ENCODE measurements around the gene ATG16L2.

Gene ATG16L2

DNA sequence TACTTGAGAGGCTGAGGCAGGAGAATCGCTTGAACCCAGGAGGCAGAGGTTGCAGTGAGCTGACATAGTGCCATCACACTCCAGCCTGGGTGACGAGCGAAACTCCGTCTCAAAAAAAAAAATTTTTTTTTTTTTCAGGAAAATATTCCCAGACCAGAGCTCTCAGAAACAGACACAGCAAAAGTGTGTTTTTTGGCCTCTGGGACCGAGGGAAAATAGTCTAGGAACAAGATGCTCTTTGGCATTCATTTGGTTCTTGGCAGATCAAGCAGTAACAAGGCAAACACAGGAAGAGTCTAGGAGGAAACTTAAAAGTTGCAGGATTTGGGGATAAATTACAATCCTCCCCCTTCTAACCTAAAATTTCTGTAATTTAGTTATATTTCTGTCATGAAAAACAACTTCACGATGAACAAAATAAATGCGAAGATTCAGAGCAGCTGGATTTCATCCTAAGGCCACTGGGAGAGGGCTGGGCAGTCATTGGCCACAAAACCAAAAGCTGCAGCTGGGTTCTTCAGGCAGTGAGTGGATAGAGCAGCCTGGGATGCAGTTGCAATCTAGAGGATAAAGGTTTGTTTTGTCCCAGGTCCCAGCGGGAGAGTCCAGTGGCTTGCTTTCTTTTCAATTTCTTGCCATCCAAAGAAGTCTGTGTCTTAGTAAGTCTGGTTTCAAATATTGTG, 19.7 kb downstream of the ATG16L2 start:
- TF ChIP-seq JUND (IDR thresholded peaks at IDR 0.05; ENCODE audit: low read depth) = no peak
- in situ Hi-C loops (cut with HindIII; ENCODE audit: low pct_unique_long_range_greater_than_20kb, low sequenced_read_pairs) = no loop called here
- no peak for DNase-seq (ENCODE audit: low read depth in 1 of 2, low spot score in 1 of 2)

DNA sequence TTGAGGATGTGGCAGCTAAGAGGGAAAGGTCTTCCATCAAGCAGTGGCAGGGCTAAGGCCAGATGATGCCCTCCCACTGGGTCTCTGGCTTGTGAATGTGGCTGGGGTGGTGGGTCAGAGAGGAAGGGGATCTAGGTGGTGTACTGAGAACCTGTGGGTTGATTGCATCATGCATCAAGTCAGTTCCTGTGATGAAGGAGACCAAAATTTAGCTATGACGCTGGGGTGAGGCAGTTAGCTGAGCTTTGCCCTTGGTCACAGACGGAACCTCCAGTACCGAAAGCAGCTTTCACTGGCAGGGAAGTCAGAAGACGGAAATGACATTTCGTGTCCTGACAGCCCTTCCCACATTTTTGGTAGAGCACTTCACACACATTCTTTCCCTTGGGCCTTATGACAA, 20.7 kb downstream of the ATG16L2 start:
- in situ Hi-C loops (cut with HindIII; ENCODE audit: low pct_unique_long_range_greater_than_20kb, low sequenced_read_pairs) = no loop called here
- no peak for TF ChIP-seq JUND (IDR thresholded peaks at IDR 0.05; ENCODE audit: low read depth)
- DNase-seq (ENCODE audit: low read depth in 1 of 2, low spot score in 1 of 2) = no peak

DNA sequence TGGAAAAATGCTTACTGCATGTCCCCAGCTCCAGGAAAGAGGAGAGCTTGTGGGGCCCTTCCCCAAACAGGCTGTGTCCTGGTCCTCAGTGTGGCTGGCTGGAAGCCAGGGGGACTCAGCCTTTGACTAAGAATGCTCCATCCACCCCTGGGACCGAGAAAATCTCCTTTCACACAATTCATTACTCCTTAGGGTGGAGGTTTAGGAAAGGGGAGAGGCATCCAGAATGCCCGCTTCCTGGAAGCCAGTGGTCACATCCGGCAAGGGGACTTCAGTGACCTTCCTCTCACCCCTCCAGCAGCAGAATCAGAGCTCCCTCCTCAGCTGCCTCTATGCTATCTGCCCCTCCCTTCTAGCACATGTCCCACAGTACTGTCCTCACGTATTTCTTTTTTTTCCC, 21.9 kb downstream of the ATG16L2 start:
- in situ Hi-C loops (cut with HindIII; ENCODE audit: low pct_unique_long_range_greater_than_20kb, low sequenced_read_pairs) = no loop called here
- no peak for TF ChIP-seq JUND (IDR thresholded peaks at IDR 0.05; ENCODE audit: low read depth)
- no peak for DNase-seq (ENCODE audit: low read depth in 1 of 2, low spot score in 1 of 2)

DNA sequence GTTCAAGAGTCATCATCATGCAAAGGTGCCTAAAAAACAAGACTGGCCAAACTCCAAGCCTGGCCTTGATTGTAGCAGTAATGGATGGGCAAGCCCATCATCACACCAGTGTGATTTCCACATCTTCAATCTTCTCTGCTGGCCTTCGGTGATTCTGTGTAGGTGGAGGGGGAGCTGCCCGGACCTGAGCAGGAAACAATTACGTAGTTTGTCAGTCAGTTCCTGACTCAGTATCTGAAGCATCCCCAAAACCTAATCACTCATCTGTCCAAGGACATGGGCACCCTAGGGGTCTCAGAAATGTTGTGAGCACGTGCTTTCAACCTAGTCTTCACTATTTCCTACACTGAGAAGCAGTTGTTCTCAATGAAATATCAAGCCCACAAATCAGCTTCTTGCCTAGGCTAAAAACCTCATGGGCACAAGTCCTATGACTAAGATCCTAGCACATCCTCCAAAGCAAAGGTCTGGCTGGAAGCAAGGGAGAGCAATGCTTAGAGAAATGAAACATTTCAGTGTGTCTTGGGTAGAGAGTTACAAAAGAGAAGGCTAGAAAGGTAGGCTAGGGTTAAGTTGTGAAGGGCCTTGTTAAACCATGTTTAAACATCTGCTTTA, 24.6 kb downstream of the ATG16L2 start:
- in situ Hi-C loops (cut with HindIII; ENCODE audit: low pct_unique_long_range_greater_than_20kb, low sequenced_read_pairs) = no loop called here
- no peak for DNase-seq (ENCODE audit: low read depth in 1 of 2, low spot score in 1 of 2)
- no peak for TF ChIP-seq JUND (IDR thresholded peaks at IDR 0.05; ENCODE audit: low read depth)

DNA sequence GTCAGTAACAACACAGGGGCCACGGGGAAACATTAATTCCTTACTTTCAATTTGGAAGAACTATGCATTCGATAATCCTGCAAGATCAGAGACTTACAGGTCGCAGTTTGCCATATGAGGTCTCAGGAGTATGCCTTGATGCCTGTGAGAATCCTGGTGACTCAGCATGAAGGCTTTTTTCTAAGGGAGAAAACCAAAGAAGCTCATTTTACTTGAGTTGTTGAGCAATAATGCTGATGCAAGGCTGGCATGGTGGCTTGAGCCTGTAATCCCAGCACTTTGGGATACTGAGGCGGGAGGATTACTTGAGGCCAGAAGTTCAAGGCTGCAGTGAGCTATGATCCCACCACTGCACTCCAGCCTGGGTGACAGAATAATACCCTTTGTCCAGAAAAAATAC, 26.6 kb downstream of the ATG16L2 start:
- TF ChIP-seq JUND (IDR thresholded peaks at IDR 0.05; ENCODE audit: low read depth) = no peak
- DNase-seq (ENCODE audit: low read depth in 1 of 2, low spot score in 1 of 2) = no peak
- in situ Hi-C loops (cut with HindIII; ENCODE audit: low pct_unique_long_range_greater_than_20kb, low sequenced_read_pairs) = no loop called here

- DNase-seq (ENCODE audit: low read depth in 1 of 2, low spot score in 1 of 2) = no peak
Measured at GRCh38 chr11:72841397-72841796, 27.2 kb downstream of the ATG16L2 start.

GRCh38 chr11:72842126-72842525, 27.9 kb downstream of the ATG16L2 start:
- in situ Hi-C loops (cut with HindIII; ENCODE audit: low pct_unique_long_range_greater_than_20kb, low sequenced_read_pairs) = no loop called here
- no peak for TF ChIP-seq JUND (IDR thresholded peaks at IDR 0.05; ENCODE audit: low read depth)
- no peak for DNase-seq (ENCODE audit: low read depth in 1 of 2, low spot score in 1 of 2)

More at GRCh38 chr11:72841397-72841796, 27.2 kb downstream of the ATG16L2 start:
- TF ChIP-seq JUND (IDR thresholded peaks at IDR 0.05; ENCODE audit: low read depth) = no peak
- in situ Hi-C loops (cut with HindIII; ENCODE audit: low pct_unique_long_range_greater_than_20kb, low sequenced_read_pairs) = no loop called here

- no peak for DNase-seq (ENCODE audit: low read depth in 1 of 2, low spot score in 1 of 2)
- in situ Hi-C loops (cut with HindIII; ENCODE audit: low pct_unique_long_range_greater_than_20kb, low sequenced_read_pairs) = no loop called here
- TF ChIP-seq JUND (IDR thresholded peaks at IDR 0.05; ENCODE audit: low read depth) = no peak
Measured at GRCh38 chr11:72842653-72843330, 28.6 kb downstream of the ATG16L2 start.

DNA sequence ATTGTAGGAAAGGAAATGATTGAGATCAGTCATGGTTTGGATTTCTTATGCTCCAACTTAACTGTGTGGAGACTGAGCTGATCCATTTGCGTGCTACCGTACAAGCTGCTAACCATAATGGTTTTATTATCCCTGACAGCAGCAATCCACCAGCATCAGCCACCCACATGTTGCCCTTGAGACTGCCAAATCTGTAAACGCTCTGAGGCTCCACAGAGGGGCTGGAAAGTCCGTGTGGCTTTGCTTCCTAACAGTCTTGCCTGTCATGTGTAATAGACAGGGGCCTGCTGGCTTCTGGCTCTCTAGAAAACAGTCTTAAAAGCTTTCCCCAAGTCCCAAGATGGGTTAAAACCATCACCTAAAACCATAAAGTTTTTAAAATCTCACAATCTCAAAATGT, 30.1 kb downstream of the ATG16L2 start:
- no peak for TF ChIP-seq JUND (IDR thresholded peaks at IDR 0.05; ENCODE audit: low read depth)
- in situ Hi-C loops (cut with HindIII; ENCODE audit: low pct_unique_long_range_greater_than_20kb, low sequenced_read_pairs) = no loop called here
- no peak for DNase-seq (ENCODE audit: low read depth in 1 of 2, low spot score in 1 of 2)

- in situ Hi-C loops (cut with HindIII; ENCODE audit: low pct_unique_long_range_greater_than_20kb, low sequenced_read_pairs) = no loop called here
Measured at GRCh38 chr11:72848846-72849466, 34.7 kb downstream of the ATG16L2 start.

GRCh38 chr11:72850832-72851231, 36.6 kb downstream of the ATG16L2 start:
- no peak for DNase-seq (ENCODE audit: low read depth in 1 of 2, low spot score in 1 of 2)
- in situ Hi-C loops (cut with HindIII; ENCODE audit: low pct_unique_long_range_greater_than_20kb, low sequenced_read_pairs) = no loop called here
- TF ChIP-seq JUND (IDR thresholded peaks at IDR 0.05; ENCODE audit: low read depth) = no peak

More at GRCh38 chr11:72848846-72849466, 34.7 kb downstream of the ATG16L2 start:
- no peak for TF ChIP-seq JUND (IDR thresholded peaks at IDR 0.05; ENCODE audit: low read depth)
- peak; percentile 33 to 70 for DNase-seq (ENCODE audit: low read depth in 1 of 2, low spot score in 1 of 2)

GRCh38 chr11:72851726-72852125, 37.5 kb downstream of the ATG16L2 start:
- DNase-seq (ENCODE audit: low read depth in 1 of 2, low spot score in 1 of 2) = no peak
- in situ Hi-C loops (cut with HindIII; ENCODE audit: low pct_unique_long_range_greater_than_20kb, low sequenced_read_pairs) = no loop called here
- no peak for TF ChIP-seq JUND (IDR thresholded peaks at IDR 0.05; ENCODE audit: low read depth)

DNA sequence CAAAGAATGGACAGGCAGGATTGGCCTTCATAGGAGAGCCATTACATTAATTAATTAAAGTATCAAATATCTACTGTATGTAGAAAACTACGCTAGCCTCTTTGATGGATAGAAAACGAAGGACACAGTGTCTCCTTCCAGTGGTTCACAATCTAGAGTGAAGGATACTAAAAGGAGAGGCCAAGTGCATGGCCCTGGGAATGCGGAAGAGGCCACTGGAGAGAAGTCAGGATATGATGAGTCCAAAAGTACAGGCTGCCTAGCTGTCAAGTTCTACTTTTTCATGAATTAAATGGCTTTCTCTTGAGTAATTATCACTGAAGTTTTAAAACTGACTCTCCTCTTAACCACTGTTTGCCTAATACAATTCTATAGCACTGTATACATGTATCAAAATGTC, 41.9 kb downstream of the ATG16L2 start:
- no peak for DNase-seq (ENCODE audit: low read depth in 1 of 2, low spot score in 1 of 2)

More for the DNA sequence above, 41.9 kb downstream of the ATG16L2 start:
- in situ Hi-C loops (cut with HindIII; ENCODE audit: low pct_unique_long_range_greater_than_20kb, low sequenced_read_pairs) = no loop called here
- no peak for TF ChIP-seq JUND (IDR thresholded peaks at IDR 0.05; ENCODE audit: low read depth)

Data from T47D (cell line).